ENCODE measurements around the gene SLC35G3.

DNA sequence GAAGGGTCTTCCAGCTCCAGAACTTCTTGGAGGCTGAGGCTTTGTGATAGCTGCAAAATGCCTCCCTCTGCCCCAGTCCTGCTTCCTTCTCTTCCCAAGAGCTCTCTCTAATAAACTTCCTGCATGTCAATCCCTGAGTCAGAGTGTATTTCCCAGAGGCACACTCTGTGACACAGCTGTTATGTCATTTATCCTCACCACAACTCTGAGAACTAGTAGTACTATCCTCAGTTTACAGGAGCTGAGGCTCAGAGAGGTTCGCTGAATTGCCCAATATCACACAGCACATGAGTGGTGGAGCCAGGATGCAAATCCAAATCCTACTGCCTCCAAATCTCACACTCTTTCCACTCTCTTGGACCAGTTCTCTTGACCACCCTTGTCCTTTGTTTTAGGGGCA lies 26.5 kb downstream of the SLC35G3 start:
- TF ChIP-seq GTF2F1 (IDR thresholded peaks at IDR 0.05; ENCODE audit: borderline replicate concordance, low read depth, low read length), result no peak
- TF ChIP-seq, protein P1, sequence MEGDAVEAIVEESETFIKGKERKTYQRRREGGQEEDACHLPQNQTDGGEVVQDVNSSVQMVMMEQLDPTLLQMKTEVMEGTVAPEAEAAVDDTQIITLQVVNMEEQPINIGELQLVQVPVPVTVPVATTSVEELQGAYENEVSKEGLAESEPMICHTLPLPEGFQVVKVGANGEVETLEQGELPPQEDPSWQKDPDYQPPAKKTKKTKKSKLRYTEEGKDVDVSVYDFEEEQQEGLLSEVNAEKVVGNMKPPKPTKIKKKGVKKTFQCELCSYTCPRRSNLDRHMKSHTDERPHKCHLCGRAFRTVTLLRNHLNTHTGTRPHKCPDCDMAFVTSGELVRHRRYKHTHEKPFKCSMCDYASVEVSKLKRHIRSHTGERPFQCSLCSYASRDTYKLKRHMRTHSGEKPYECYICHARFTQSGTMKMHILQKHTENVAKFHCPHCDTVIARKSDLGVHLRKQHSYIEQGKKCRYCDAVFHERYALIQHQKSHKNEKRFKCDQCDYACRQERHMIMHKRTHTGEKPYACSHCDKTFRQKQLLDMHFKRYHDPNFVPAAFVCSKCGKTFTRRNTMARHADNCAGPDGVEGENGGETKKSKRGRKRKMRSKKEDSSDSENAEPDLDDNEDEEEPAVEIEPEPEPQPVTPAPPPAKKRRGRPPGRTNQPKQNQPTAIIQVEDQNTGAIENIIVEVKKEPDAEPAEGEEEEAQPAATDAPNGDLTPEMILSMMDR (IDR thresholded peaks at IDR 0.05; ENCODE audit: control extremely low read depth in 1 of 3, insufficient read depth in 1 of 3, low read depth in 1 of 3, low read length in 3 of 3), result no peak
- no peak for TF ChIP-seq POLR2A (IDR thresholded peaks at IDR 0.05; ENCODE audit: control extremely low read depth in 1 of 2, low read depth in 2 of 2, low read length in 2 of 2)
- TF ChIP-seq HDAC2 (IDR thresholded peaks at IDR 0.05; ENCODE audit: borderline replicate concordance in 1 of 2, low read depth in 2 of 2, low read length in 2 of 2), result no peak
- TF ChIP-seq HDAC6 (IDR thresholded peaks at IDR 0.05; ENCODE audit: low read depth, low read length), result no peak
- TF ChIP-seq, protein P2, sequence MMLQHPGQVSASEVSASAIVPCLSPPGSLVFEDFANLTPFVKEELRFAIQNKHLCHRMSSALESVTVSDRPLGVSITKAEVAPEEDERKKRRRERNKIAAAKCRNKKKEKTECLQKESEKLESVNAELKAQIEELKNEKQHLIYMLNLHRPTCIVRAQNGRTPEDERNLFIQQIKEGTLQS (IDR thresholded peaks at IDR 0.05; ENCODE audit: insufficient read depth, low read depth, low read length), result no peak
- TF ChIP-seq YY1 (IDR thresholded peaks at IDR 0.05; ENCODE audit: low read depth, low read length), result no peak
- TF ChIP-seq, protein P3, sequence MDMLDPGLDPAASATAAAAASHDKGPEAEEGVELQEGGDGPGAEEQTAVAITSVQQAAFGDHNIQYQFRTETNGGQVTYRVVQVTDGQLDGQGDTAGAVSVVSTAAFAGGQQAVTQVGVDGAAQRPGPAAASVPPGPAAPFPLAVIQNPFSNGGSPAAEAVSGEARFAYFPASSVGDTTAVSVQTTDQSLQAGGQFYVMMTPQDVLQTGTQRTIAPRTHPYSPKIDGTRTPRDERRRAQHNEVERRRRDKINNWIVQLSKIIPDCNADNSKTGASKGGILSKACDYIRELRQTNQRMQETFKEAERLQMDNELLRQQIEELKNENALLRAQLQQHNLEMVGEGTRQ (IDR thresholded peaks at IDR 0.05; ENCODE audit: low read length), result no peak
- no peak for TF ChIP-seq TEAD4 (IDR thresholded peaks at IDR 0.05; ENCODE audit: low read depth, low read length)
